Activated CD8-positive, alpha-beta memory T cell treated with anti-CD3 and anti-CD28 coated beads, Interleukin-2, amount 10 ng/mL, durations not matched to agents 7 days and 5 days (primary cell): ENCODE data around the gene ZBTB38. TPM values are rescaled to one million over a fixed set of nuclear protein-coding genes. Genes with fewer than 3 reads are reported as not detected.

Source experiments
- ATAC-seq: fragments of 150-1000 bp; cut with Tn5 transposase; one replicate; pipeline ENCODE4 v1.10.0; 2021; ENCODE audit warnings: moderate library complexity
- CTCF ChIA-PET: fragments of 350-600 bp; sonication (Branson Sonifier 250); formaldehyde crosslinking; loops from one replicate; lab custom pipeline; 2021; ENCODE audit warnings: antibody characterized with exemption; lab: Charles Lee
- DNase-seq: peaks from one replicate; pipeline ENCODE4 v3.0.0-alpha.2; 2020
- H3K27ac Mint-ChIP-seq: one replicate; pipeline ENCODE4 v1.8.0; 2021; ENCODE audit warnings: mild to moderate bottlenecking, mixed read lengths
- H3K27me3 Mint-ChIP-seq: one replicate; pipeline ENCODE4 v1.8.0; 2021; ENCODE audit warnings: mixed read lengths
- H3K36me3 Mint-ChIP-seq: one replicate; pipeline ENCODE4 v1.8.0; 2021; ENCODE audit warnings: mild to moderate bottlenecking, mixed read lengths
- H3K4me1 Mint-ChIP-seq: one replicate; pipeline ENCODE4 v1.8.0; 2021; ENCODE audit warnings: mixed read lengths
- H3K4me3 Mint-ChIP-seq: one replicate; pipeline ENCODE4 v1.8.0; 2021; ENCODE audit warnings: mild to moderate bottlenecking, moderate library complexity, mixed read lengths
- H3K9me3 Mint-ChIP-seq: one replicate; pipeline ENCODE4 v1.8.0; 2022; ENCODE audit warnings: low read depth, mixed read lengths
- total RNA-seq, 2 experiments: library from RNA; stranded (reverse); gene quantifications; one replicate each; pipeline ENCODE4 v1.2.3, GENCODE V29; 2021

ZBTB38 gene
- total RNA-seq, 2 experiments from 2014 or later = 42.5 to 49.4 TPM

DNA sequence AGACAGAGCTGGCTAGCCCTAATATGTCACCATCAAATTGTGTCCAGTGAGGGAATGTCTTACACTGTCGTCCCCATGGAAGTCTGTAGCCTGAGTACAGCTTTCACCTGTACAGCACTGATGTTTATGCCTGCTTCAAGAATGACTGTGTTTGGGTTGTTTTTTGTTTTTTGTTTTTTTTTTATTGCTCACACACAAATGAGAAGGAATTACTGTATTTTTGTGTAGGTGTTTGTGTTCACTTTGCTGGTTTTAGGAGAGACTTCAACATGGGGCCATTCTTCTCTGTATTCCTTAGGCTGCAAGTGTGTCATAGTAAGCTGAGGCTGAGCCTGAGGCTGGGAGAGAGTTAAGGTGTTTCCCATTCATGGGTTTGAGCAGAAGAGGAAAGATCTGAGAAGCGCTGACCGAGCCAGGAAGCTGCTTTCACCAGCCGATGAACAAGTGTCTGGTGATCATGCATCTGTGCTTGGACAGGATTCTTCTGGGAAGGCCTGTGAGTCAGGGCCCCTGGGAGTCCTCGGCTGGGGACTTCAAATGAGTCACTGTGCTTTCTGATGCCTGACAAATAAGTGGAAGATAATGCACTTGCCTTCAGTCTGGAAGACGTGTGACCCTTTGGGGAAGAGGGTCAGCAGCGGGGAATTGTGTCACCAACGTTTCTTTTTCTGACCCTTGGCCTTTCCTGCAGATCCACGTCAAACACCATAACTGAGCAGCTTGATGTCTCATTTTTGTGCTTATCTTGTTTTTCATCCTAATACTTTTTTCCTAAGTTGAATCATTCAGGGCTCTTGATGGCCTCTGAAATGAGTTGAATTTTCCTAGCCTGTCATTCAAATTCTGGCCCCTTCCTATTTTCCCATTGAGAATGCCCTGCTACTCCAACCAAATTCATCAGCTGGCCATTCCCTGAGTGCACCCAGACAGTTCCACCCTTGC, 36.7 kb upstream of the ZBTB38 start:
- Mint-ChIP-seq H3K27ac (no peak overlapping the region), H3K4me1 (peaks cover 9% of the 10 kb centered on the region), H3K9me3 (no peaks in the 10 kb centered on the region), H3K36me3 (peaks cover 2% of the 10 kb centered on the region), H3K27me3 (no peaks in the 10 kb centered on the region), H3K4me3 (no peak overlapping the region)
- CTCF ChIA-PET = interaction anchor here (0.7 to 2.8 kb wide), 3 partner anchors 20 to 29 kb away, joined by 3 to 8 read pairs (median 4); no protein-coding TSS in a partner anchor
- ATAC-seq (no peak), DNase-seq (no peak)

DNA sequence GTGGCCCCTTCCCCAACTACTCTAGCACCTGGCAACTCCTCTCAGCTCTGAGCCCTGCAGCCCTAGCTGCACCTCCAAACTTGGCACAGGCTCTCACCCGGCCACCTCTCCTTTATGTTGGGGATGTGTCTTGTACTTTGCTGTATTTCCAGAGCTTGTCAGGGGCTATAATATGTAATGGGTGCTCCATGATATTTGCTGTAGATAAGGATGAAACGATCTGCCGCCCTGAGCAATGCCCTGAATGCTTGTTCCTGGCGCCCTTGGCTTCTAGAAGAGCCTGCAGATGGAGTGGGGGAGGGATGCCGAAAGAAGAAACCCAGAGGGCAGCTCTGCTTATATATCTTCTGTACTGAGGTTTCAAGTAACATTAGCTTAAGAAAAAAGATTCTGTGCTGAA, 35.9 kb upstream of the ZBTB38 start:
- H3K9me3 Mint-ChIP-seq = no peaks in the 10 kb centered on the region
- CTCF ChIA-PET = interaction anchor here (2.8 kb wide), 1 partner anchor 21 kb away, joined by 8 read pairs; no protein-coding TSS in a partner anchor
- no peak overlapping the region for H3K4me3 Mint-ChIP-seq
- ATAC-seq (no peak), DNase-seq (no peak)
- H3K36me3 Mint-ChIP-seq = peaks cover 2% of the 10 kb centered on the region
- no peak overlapping the region for H3K27ac Mint-ChIP-seq
- peaks cover 13% of the 10 kb centered on the region for H3K4me1 Mint-ChIP-seq
- H3K27me3 Mint-ChIP-seq = no peaks in the 10 kb centered on the region

DNA sequence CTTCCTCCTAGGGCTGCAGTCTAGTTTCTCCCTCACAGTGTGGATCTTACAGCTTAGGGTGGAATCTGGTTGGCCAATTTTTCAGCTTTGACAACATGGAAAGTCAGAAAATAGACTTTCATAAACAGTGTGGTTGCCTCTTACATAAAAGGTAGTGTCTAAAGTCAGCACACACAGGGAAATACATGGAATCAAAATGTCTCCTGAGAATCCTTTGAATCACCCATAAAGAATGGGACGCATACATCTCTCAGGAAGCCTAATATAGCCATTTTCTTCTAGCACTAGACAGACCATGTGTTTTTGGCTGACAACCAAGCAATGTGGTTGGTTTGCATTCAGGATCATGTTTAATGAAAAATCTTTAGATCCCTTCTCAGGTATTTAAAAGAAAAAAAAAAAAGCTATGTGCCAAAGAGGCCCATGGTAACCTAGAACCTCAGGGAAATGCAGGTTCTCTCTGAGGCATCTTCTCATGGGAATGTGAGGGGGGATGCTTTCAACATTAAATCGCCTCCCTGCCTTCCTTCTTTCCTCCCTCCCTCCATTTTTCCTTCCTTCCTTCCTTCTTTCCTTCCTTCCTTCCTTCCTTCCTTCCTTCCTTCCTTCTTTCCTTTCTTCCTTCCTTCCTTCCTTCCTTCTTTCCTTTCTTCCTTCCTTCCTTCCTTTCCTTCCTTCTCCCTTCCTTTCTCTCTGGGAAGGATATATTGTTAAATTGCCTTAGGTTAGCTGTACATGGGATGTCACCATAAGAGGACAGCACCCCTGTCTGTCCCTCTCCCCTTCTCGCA, 34.3 kb upstream of the ZBTB38 start:
- Mint-ChIP-seq H3K4me3 (no peak overlapping the region), H3K27ac (no peak overlapping the region), H3K4me1 (peaks cover 5% of the 10 kb centered on the region), H3K36me3 (no peaks in the 10 kb centered on the region), H3K27me3 (no peaks in the 10 kb centered on the region), H3K9me3 (no peaks in the 10 kb centered on the region)
- ATAC-seq = no peak
- CTCF ChIA-PET = interaction anchor here (0.7 to 1.4 kb wide), 2 partner anchors 27 to 120 kb away, joined by 5 to 6 read pairs; no protein-coding TSS in a partner anchor
- DNase-seq = no peak

DNA sequence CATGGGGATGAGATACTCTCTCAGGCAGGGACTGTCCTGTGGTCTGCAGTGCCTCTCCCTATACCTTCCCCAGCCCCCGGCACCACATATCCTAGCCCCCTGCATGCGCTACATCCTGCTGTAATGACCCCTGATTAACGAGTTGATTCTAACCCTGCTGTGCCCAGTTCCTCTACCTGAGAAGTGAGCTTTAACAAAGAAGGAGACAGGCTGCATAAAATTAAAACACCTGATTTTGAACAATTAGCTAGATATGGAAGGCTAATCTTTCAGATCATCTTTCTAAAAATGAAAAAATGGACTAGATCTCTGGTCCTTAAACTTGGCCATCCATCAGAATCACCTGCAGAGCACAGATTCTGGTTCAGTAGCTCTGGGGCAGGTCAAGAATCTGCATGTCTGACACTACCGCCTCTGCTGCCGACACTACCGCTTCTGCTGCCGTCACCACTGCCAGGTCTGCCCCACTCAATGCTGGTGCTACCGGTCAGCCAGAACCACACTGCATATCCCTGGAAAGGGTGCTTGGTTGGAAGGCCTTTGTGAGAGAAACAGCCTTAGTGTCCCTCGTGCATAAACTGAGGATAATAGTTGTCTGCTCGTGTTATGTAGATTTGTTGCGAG, 33.6 kb upstream of the ZBTB38 start:
- DNase-seq (no peak), ATAC-seq (no peak)
- H3K27ac Mint-ChIP-seq = no peak overlapping the region
- CTCF ChIA-PET = interaction anchor here (0.7 to 1.4 kb wide), 2 partner anchors 26 to 120 kb away, joined by 5 to 6 read pairs; no protein-coding TSS in a partner anchor
- H3K9me3 Mint-ChIP-seq = no peaks in the 10 kb centered on the region
- no peak overlapping the region for H3K4me3 Mint-ChIP-seq
- no peaks in the 10 kb centered on the region for H3K27me3 Mint-ChIP-seq
- no peaks in the 10 kb centered on the region for H3K36me3 Mint-ChIP-seq
- peaks cover 5% of the 10 kb centered on the region for H3K4me1 Mint-ChIP-seq

DNA sequence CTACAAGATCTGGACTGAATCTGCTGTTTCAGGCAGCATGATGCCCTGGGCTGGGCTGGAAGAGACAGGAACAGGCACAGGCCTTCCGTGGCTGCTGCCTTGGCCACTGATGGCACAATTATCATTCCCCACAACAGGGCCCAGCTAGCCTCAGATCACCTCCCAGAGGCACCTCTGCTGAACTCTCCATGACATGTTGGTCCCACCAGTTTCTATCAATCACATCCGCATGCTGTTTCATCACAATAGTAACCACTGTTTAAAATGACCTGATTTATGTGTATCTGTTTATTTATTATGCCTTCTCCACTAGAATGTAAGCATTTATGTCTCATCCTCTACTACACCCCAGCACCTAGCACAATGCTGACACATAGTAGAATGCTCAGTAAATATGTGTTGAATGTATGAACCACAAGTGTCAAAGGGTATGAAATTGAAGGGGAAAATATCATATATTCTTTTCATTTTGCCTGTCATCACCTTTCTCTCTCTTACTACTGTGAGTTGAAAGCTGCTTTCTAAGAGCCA, 32.7 kb upstream of the ZBTB38 start:
- ATAC-seq (no peak), DNase-seq (no peak)
- no peak overlapping the region for H3K4me3 Mint-ChIP-seq
- H3K27me3 Mint-ChIP-seq = no peaks in the 10 kb centered on the region
- H3K36me3 Mint-ChIP-seq = no peaks in the 10 kb centered on the region
- H3K4me1 Mint-ChIP-seq = peaks cover 5% of the 10 kb centered on the region
- H3K9me3 Mint-ChIP-seq = no peaks in the 10 kb centered on the region
- no peak overlapping the region for H3K27ac Mint-ChIP-seq
- CTCF ChIA-PET = interaction anchor here (0.6 to 1.3 kb wide), 2 partner anchors 10 to 141 kb away, joined by 3 to 7 read pairs; no protein-coding TSS in a partner anchor

DNA sequence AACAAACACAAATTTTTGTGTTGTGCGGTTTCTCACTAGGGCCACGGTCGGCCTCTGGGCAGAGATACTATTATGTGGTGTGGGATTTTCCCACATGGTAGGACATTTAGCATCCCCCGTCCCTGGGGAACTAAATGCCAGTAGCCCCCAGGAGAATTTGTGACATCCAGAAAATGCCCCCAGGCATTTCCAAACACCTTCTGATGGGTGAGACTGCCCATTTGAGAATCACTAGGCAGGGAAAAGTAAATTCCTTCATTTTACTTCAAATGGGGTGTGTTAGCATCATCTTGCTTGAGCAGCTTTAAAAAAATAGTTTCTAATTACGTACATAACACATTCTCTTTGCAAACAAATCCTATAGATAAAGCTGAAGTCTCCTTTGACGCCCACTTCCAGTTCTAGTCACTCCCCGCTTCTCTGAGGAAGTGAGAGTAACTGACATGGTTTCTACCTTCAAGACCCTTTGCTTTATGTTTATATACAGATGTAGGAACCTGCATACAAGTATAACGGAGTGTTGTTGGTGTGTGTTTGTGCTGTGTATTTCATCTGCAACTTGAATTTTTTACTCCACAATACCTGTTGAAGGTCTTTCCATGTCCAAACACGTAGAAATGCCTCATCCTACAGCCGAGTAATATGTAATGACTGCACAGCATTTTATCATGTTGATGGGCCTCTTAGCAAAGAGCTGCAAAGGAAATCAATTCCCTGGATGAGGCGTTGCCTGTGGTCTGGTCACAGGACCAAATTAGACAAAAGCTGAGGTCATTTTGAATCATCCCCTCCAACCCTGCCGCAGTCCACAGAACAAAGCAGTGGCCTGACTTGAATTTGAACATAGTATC, 31.4 kb upstream of the ZBTB38 start:
- ATAC-seq (no peak), DNase-seq (no peak)
- H3K27ac Mint-ChIP-seq = no peak overlapping the region
- no peaks in the 10 kb centered on the region for H3K9me3 Mint-ChIP-seq
- no peak overlapping the region for H3K4me3 Mint-ChIP-seq
- H3K27me3 Mint-ChIP-seq = peaks cover 7% of the 10 kb centered on the region
- peaks cover 5% of the 10 kb centered on the region for H3K4me1 Mint-ChIP-seq
- CTCF ChIA-PET = interaction anchor here (0.7 to 1.3 kb wide), 2 partner anchors 8 to 25 kb away, joined by 3 to 7 read pairs; no protein-coding TSS in a partner anchor
- H3K36me3 Mint-ChIP-seq = no peaks in the 10 kb centered on the region

DNA sequence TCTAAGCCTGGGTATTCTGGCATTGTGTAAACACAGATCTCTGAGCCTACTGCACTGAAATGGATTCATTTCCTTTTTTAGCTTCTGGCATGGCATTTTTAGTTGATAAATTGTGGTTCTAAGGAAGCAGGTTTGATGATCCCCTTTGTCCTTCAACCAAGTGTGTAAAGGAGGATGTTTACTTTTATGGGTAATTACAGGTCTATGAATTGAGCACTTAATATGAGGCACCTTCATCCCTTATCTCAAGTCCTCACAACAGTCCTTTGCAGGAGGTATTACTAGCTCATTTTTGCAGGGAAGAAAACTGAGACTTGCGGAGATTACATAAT, 30.8 kb upstream of the ZBTB38 start:
- no peak for DNase-seq
- CTCF ChIA-PET = interaction anchor here (0.7 to 1.1 kb wide), 2 partner anchors 23 to 26 kb away, joined by 3 read pairs; no protein-coding TSS in a partner anchor
- Mint-ChIP-seq H3K9me3 (no peaks in the 10 kb centered on the region), H3K4me1 (peaks cover 5% of the 10 kb centered on the region), H3K36me3 (no peaks in the 10 kb centered on the region), H3K4me3 (no peak overlapping the region), H3K27me3 (peaks cover 7% of the 10 kb centered on the region), H3K27ac (no peak overlapping the region)
- ATAC-seq = no peak

DNA sequence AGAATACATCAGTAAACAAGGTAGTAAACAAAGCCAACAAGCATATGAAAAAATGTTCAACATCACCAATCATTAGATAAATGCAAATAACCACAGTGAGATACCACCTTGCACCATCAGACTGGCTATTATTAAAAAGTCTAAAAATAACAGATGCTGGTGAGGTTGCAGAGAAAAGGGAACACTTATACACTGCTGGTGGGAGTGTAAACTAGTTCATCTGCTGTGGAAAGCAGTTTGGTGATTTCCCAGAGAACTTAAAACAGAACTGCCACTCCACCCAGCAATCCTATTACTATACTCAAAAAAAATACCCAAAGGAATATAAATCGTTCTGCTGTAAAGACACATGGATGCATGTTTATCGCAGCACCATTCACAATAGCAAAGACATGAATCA, 30.3 kb upstream of the ZBTB38 start:
- DNase-seq (no peak), ATAC-seq (no peak)
- Mint-ChIP-seq H3K4me1 (peaks cover 5% of the 10 kb centered on the region), H3K36me3 (no peaks in the 10 kb centered on the region), H3K4me3 (no peak overlapping the region), H3K27me3 (peaks cover 12% of the 10 kb centered on the region), H3K27ac (no peak overlapping the region), H3K9me3 (no peaks in the 10 kb centered on the region)
- CTCF ChIA-PET = interaction anchor here (1.1 kb wide), 1 partner anchor 23 kb away, joined by 3 read pairs; no protein-coding TSS in a partner anchor

DNA sequence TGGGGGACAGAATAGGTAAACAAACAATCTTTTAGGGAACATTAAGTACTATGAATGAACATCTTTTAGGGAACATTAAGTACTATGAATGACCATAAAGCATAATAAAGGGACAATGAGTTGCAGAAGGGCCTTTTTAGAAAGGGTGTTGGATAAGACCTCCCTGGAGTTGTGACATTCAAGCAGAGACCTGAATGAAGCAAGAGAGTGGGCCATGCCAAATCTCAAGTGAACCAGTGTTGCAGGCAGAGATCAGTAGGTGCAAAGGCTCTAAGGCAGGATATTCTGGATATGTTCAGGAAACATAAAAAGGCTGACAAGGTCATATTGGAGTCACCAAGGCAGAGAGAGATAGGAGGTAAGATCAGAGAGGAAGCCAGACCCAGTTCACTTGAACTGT, 29.4 kb upstream of the ZBTB38 start:
- Mint-ChIP-seq H3K27me3 (peaks cover 12% of the 10 kb centered on the region), H3K9me3 (no peaks in the 10 kb centered on the region), H3K4me1 (peaks cover 5% of the 10 kb centered on the region), H3K27ac (no peak overlapping the region), H3K4me3 (no peak overlapping the region), H3K36me3 (no peaks in the 10 kb centered on the region)
- CTCF ChIA-PET = no interaction called here
- ATAC-seq = no peak
- DNase-seq = no peak

DNA sequence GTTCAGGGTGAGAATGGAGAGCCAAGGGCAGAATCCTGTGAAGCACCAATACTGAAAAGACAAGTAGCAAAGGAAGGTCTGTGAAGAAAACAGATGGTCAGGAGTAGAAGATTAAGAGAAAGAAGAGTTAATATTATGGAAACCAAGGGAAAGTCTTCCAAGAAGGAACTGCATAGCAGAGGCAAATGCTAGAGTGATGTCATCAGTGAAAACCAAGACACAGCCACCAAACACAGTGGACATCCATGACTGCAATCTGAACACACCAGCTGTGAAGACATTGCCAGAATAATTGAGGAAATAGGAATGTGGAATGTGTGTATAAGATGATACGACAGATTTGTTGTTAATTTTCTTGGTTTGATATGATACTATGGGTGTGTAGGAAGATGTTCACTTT, 26.8 kb upstream of the ZBTB38 start:
- no peak overlapping the region for H3K27ac Mint-ChIP-seq
- ATAC-seq (no peak), DNase-seq (no peak)
- no peak overlapping the region for H3K4me3 Mint-ChIP-seq
- no peaks in the 10 kb centered on the region for H3K36me3 Mint-ChIP-seq
- CTCF ChIA-PET = interaction anchor here (1.7 kb wide), 1 partner anchor 12 kb away, joined by 3 read pairs; no protein-coding TSS in a partner anchor
- H3K27me3 Mint-ChIP-seq = peaks cover 12% of the 10 kb centered on the region
- peaks cover 5% of the 10 kb centered on the region for H3K4me1 Mint-ChIP-seq
- no peaks in the 10 kb centered on the region for H3K9me3 Mint-ChIP-seq

DNA sequence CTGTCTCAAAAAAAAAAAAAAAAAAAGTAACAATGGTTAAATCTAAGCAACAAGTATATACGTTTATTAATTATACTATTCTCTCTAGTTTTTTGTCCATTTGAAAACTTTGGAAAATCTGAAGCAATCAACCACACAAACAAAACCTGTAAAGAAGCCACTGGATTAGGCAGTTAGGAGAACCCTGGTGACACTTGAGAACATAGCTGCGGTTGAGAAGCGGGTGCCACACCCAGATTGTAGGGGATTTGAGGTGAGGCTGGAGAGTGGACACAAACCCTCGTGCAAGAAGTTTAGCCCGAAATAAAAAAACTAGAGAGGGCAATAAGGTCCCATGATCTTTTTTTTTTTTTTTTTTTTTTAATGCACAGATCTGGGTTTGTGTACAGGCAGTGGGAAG, 25.9 kb upstream of the ZBTB38 start:
- no peak for DNase-seq
- Mint-ChIP-seq H3K27me3 (peaks cover 12% of the 10 kb centered on the region), H3K4me3 (no peak overlapping the region), H3K27ac (no peak overlapping the region), H3K4me1 (peaks cover under 1% of the 10 kb centered on the region), H3K9me3 (no peaks in the 10 kb centered on the region), H3K36me3 (no peaks in the 10 kb centered on the region)
- ATAC-seq = no peak
- CTCF ChIA-PET = interaction anchor here (1.1 to 1.7 kb wide), 2 partner anchors 11 to 18 kb away, joined by 3 to 4 read pairs; no protein-coding TSS in a partner anchor

DNA sequence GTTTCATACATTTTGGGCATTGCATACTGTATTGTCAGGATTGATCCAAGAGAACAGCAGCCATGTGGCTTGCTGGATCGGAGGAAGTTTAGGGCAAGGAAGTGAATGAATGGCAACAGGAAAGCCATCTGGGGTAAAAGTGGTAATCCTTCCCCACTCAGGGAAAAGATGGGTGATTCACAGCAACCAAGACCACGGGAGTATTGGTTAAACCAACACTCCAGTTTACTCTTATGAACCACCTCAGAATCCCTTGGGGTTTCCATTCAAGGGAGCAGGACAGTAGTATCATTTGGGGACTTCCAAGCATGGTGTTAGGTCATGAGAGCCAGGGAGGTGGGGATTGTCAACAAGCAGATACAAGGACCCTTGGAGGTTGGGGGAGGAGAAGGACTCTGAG, 25.2 kb upstream of the ZBTB38 start:
- CTCF ChIA-PET = interaction anchor here (1.1 to 1.7 kb wide), 3 partner anchors 11 to 64 kb away, joined by 3 to 4 read pairs (median 3); no protein-coding TSS in a partner anchor
- H3K9me3 Mint-ChIP-seq = no peaks in the 10 kb centered on the region
- no peak for DNase-seq
- no peak overlapping the region for H3K4me3 Mint-ChIP-seq
- H3K27ac Mint-ChIP-seq = no peak overlapping the region
- no peak for ATAC-seq
- no peaks in the 10 kb centered on the region for H3K4me1 Mint-ChIP-seq
- no peaks in the 10 kb centered on the region for H3K36me3 Mint-ChIP-seq
- H3K27me3 Mint-ChIP-seq = peaks cover 12% of the 10 kb centered on the region
